Testis (tissue), 3 donors: ENCODE results near the gene NIN. TPM values are rescaled to one million over a fixed set of nuclear protein-coding genes. Genes with fewer than 3 reads are reported as not detected.

Source experiments
- DNase-seq: peaks from one replicate; pipeline ENCODE4 v3.0.0-alpha.2; 2019
- H3K27ac ChIP-seq, 2 donors: fragments of 200-600 bp; sonication (generic); one replicate each; pipeline ENCODE4 v1.5.1; 2019
- H3K27me3 ChIP-seq: fragments of 200-600 bp; sonication (generic); one replicate; pipeline ENCODE4 v1.5.1; 2019
- H3K36me3 ChIP-seq: fragments of 200-600 bp; sonication (generic); one replicate; pipeline ENCODE4 v1.5.1; 2017; ENCODE audit warnings: low read depth; ENCODE audit errors: missing control alignments
- H3K4me1 ChIP-seq: fragments of 200-600 bp; sonication (generic); one replicate; pipeline ENCODE4 v1.5.1; 2019
- H3K4me3 ChIP-seq, 2 donors: fragments of 200-600 bp; sonication (generic); one replicate each; pipeline ENCODE4 v1.5.1; 2017 to 2019
- H3K9me3 ChIP-seq: fragments of 200-600 bp; sonication (generic); one replicate; pipeline ENCODE4 v1.5.1; 2017
- POLR2A ChIP-seq: fragments of 450-650 bp; IDR thresholded peaks from one replicate; pipeline ENCODE4 v1.6.1; 2017; ENCODE audit warnings: antibody characterized with exemption, mild to moderate bottlenecking, moderate library complexity
- WGBS, 2 donors: methylation state at CpG; one replicate each; pipeline ENCODE4 v1.1.5; 2018; 5-methylcytosine and 5-hydroxymethylcytosine counted together
- intact Hi-C: fragments of 100-400 bp; cut with DNase I; formaldehyde crosslinking; loops from one replicate; pipeline ENCODE4 v1.15.1; 2023; ENCODE audit warnings: low total_unique reads
- polyA plus RNA-seq: library from polyadenylated mRNA; stranded (reverse); fragments of 350-450 nt; fragmentation: Illumina TruSeq; extraction: RNeasy Lipid Tissue Mini Kit (QIAGEN cat#74804); gene quantifications from one replicate; pipeline ENCODE4 v1.2.3, GENCODE V29; 2014; ENCODE audit warnings: low read depth, low replicate concordance; ENCODE audit not compliant: insufficient read depth
- total RNA-seq, 2 donors: library from RNA; depleted of rRNA; stranded (reverse); fragments of >200 nt; gene quantifications; one replicate each; pipeline ENCODE4 v1.2.3, GENCODE V29; 2016
- TF ChIP-seq, protein P1 (sequence below), 3 experiments: fragments of 450-650 bp in 2 of 3; fragments of 200-600 bp in 1 of 3; sonication (generic) in 1 of 3; IDR thresholded peaks; one replicate each; pipeline ENCODE4 v1.5.1; 2016 to 2019; ENCODE audit warnings: antibody characterized with exemption in 3 of 3, mild to moderate bottlenecking in 2 of 3, moderate library complexity in 1 of 3

Gene NIN
- total and polyA plus RNA-seq, 3 donors from 2014 or later, result 4.4 to 16.5 (median 9.3) TPM

DNA sequence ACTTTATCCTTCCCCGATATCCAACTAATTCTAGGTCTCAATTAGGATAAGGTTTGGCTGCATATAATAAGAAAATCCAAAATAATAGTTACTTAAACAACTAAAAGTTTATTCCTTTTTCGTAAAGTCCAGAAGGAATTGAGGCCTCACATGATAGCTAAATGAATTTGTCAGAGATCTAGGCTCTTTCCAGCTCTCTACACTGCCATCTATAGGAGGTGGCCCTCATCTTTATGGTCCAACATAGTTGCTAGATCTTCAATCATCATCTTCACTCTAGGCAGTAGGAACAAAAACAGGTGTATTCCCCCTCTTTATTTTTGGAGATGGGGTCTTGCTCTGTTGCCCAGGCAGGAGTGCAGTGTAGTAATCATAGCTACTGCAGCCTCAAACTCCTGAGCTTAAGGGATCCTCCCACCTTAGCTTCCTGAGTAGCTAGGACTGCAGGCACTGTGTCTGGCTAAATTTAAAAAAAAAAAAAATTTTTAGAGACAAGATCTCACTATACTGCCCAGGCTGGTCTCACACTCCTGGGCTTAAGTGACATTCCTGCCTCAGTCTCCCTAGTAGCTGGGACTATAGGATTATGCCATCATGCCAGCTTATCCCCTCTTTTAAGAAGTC, 116.4 kb downstream of the NIN start:
- Histone ChIP-seq H3K4me3 (no peak overlapping the region), H3K9me3 (no peaks in the 10 kb centered on the region), H3K27me3 (no peaks in the 10 kb centered on the region), H3K27ac (no peak overlapping the region), H3K4me1 (no peaks in the 10 kb centered on the region), H3K36me3 (no peaks in the 10 kb centered on the region)
- TF ChIP-seq, protein P1, sequence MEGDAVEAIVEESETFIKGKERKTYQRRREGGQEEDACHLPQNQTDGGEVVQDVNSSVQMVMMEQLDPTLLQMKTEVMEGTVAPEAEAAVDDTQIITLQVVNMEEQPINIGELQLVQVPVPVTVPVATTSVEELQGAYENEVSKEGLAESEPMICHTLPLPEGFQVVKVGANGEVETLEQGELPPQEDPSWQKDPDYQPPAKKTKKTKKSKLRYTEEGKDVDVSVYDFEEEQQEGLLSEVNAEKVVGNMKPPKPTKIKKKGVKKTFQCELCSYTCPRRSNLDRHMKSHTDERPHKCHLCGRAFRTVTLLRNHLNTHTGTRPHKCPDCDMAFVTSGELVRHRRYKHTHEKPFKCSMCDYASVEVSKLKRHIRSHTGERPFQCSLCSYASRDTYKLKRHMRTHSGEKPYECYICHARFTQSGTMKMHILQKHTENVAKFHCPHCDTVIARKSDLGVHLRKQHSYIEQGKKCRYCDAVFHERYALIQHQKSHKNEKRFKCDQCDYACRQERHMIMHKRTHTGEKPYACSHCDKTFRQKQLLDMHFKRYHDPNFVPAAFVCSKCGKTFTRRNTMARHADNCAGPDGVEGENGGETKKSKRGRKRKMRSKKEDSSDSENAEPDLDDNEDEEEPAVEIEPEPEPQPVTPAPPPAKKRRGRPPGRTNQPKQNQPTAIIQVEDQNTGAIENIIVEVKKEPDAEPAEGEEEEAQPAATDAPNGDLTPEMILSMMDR (IDR thresholded peaks at IDR 0.05), result peak in 1 of 3 experiments; percentile 28
- TF ChIP-seq POLR2A, result no peak
- intact Hi-C loops, result no loop called here
- peak; percentile 23 for DNase-seq
- WGBS, 2 donors, result 85 to 91% methylated on average over 2 of the region's 2 CpGs

DNA sequence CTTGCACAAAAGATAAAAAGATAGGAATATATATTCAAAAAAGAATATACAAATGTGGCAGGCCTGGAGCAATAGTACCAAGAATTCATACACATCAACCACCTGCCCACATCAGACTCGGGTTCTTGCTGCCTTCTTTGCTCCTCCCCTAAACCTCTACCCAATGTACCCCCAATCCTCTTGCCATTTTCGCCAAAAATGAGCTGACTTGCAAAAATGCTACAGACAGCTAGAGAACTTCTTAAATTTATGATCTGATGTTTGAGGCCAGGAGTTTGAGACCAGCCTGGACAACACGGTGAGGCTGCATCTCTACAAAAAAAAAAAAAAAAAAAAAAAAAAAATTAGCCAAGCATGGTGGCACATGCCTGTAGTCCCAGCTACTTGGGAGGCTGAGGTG, 119.9 kb downstream of the NIN start:
- Histone ChIP-seq H3K4me3 (no peak overlapping the region), H3K27me3 (no peaks in the 10 kb centered on the region), H3K36me3 (no peaks in the 10 kb centered on the region), H3K9me3 (no peaks in the 10 kb centered on the region), H3K4me1 (no peaks in the 10 kb centered on the region), H3K27ac (no peak overlapping the region)
- intact Hi-C loops, result no loop called here
- no peak for DNase-seq
- TF ChIP-seq, protein P1 (IDR thresholded peaks at IDR 0.05), result no peak
- TF ChIP-seq POLR2A, result no peak
- WGBS, 2 donors, result 92 to 97% methylated on average over 3 of the region's 3 CpGs

DNA sequence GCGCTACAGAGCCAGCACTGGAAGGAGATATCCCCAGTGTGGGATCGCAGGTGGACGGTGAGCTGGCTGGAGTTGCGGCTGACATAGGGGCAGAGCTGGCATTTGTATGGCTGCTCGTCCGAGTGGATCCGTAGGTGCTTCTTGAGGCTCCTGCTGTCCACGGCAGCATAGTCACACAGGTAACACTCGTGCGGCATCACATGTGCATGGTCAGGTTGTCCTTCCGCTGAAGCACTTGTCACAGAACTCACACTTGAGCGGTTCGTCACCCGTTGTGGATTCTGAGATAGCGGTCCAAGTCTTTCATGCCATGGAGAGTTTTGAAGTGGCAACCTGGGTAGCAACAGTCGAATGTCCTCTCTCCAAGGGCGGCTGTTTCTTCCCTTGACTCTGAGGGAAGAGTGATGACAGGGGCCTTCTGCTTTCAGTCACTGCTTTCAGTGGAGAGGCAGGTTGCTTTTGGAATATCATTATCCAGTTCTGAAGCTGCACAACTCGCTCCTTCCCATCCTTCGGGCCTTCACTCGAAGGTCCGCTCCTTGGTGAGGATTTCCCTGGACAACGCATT, 125.9 kb downstream of the NIN start:
- Histone ChIP-seq H3K4me3 (no peak overlapping the region), H3K36me3 (no peaks in the 10 kb centered on the region), H3K4me1 (no peaks in the 10 kb centered on the region), H3K9me3 (no peaks in the 10 kb centered on the region), H3K27me3 (no peaks in the 10 kb centered on the region), H3K27ac (no peak overlapping the region)
- TF ChIP-seq, protein P1 (IDR thresholded peaks at IDR 0.05), result no peak
- no peak for TF ChIP-seq POLR2A
- intact Hi-C loops, result no loop called here
- WGBS, 2 donors, result 64 to 65% methylated on average over 18 to 22 of the region's 22 CpGs
- DNase-seq, result no peak

DNA sequence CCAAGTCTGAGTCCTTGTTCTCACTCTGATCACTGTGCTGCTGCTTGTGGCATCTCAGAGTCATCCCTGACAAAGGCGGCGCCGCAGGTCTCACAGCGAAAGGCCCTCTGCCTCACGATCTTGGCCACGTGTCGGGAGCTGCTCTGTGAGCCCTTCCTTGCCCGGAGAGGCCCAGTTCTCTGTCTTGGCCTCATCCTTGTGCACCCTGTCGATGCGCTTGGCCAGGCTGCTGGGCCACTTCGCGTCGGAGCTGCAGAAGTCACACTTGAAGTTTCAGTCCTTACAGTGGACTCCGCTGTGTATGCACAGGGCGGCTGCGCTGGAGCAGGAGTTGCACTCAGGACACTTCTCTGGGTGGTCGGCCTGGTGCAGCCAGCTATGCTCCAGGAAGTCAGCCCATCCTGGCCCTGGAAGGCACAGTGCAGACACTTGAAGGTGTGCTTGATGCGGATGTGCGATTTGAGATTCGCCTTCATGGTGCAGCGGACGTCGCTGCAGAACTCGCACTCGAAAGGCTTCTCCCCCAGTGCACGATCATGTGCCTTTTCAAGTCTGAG, 126.4 kb downstream of the NIN start:
- no peaks in the 10 kb centered on the region for H3K27me3 ChIP-seq
- 58 to 71% methylated on average over 19 to 25 of the region's 26 CpGs for WGBS, 2 donors
- no peak overlapping the region for H3K27ac ChIP-seq
- intact Hi-C loops, result no loop called here
- TF ChIP-seq POLR2A, result no peak
- TF ChIP-seq, protein P1 (IDR thresholded peaks at IDR 0.05), result no peak
- no peaks in the 10 kb centered on the region for H3K4me1 ChIP-seq
- H3K36me3 ChIP-seq, result no peaks in the 10 kb centered on the region
- H3K4me3 ChIP-seq, result no peak overlapping the region
- DNase-seq, result no peak
- H3K9me3 ChIP-seq, result no peaks in the 10 kb centered on the region
